Spleen (tissue), 11 donors: ENCODE results near the gene PTTG1IP. TPM values are rescaled to one million over a fixed set of nuclear protein-coding genes. Genes with fewer than 3 reads are reported as not detected.
A peak's percentile ranks its signal among the peaks of the same experiment; 100 is the strongest.

ENCODE experiments used
- DNase-seq: peaks from one replicate; pipeline ENCODE4 v3.0.0-alpha.2; 2020
- H3K27ac ChIP-seq, 8 donors: fragments of 200-600 bp; sonication (generic) in 7 of 8; 1 replicate in 4 of 8; 2 replicates in 4 of 8; pipeline versions ENCODE4 v1.5.0 to v1.8.0; 2016 to 2021; ENCODE audit warnings: inconsistent platforms in 4 of 8, mild to moderate bottlenecking in 4 of 8, moderate library complexity in 1 of 8
- H3K27me3 ChIP-seq, 7 donors: fragments of 200-600 bp; sonication (generic) in 6 of 7; replicated peaks in 1 of 7; 1 replicate in 4 of 7; 2 replicates in 3 of 7; pipeline versions ENCODE4 v1.5.0 to v1.8.0; 2016 to 2021; ENCODE audit warnings: inconsistent platforms in 3 of 7, mild to moderate bottlenecking in 1 of 7
- H3K36me3 ChIP-seq, 6 donors: fragments of 200-600 bp; sonication (generic) in 5 of 6; 1 replicate in 4 of 6; 2 replicates in 2 of 6; pipeline versions ENCODE4 v1.5.0 to v1.8.0; 2016 to 2021; ENCODE audit warnings: inconsistent platforms in 2 of 6
- H3K4me1 ChIP-seq, 6 donors: fragments of 200-600 bp; sonication (generic) in 5 of 6; 1 replicate in 3 of 6; 2 replicates in 3 of 6; pipeline versions ENCODE4 v1.5.0 to v1.8.0; 2016 to 2021; ENCODE audit warnings: inconsistent platforms in 3 of 6
- H3K4me3 ChIP-seq, 8 donors: fragments of 200-600 bp; sonication (generic) in 7 of 8; 1 replicate in 4 of 8; 2 replicates in 4 of 8; pipeline versions ENCODE4 v1.5.0 to v1.8.0; 2016 to 2021; ENCODE audit warnings: inconsistent platforms in 4 of 8, mild to moderate bottlenecking in 4 of 8, moderate library complexity in 2 of 8
- H3K9me3 ChIP-seq, 8 donors: fragments of 200-600 bp; sonication (generic) in 7 of 8; 1 replicate in 4 of 8; 2 replicates in 4 of 8; pipeline versions ENCODE4 v1.5.0 to v1.8.0; 2016 to 2021; ENCODE audit warnings: inconsistent platforms in 4 of 8
- POLR2A ChIP-seq, 3 donors: fragments of 450-650 bp; IDR thresholded peaks; one replicate each; pipeline ENCODE4 v1.5.1; 2017; ENCODE audit warnings: antibody characterized with exemption in 3 of 3, mild to moderate bottlenecking in 1 of 3
- POLR2AphosphoS5 ChIP-seq, 3 donors: sonication (generic); formaldehyde crosslinking; IDR thresholded peaks; one replicate each; pipeline ENCODE4 v1.5.1; 2017; ENCODE audit warnings: antibody characterized with exemption in 3 of 3
- WGBS, 5 donors: extraction: QIAGEN DNeasy Blood & Tissue Kit in 3 of 5; methylation state at CpG; one replicate each; pipeline versions ENCODE4 v1.1.5 to v1.1.7; 2013 to 2018; 5-methylcytosine and 5-hydroxymethylcytosine counted together
- intact Hi-C: fragments of 100-400 bp; cut with DNase I; formaldehyde crosslinking; loops from one replicate; pipeline ENCODE4 v1.15.0; 2023; ENCODE audit warnings: low total_unique reads
- polyA plus RNA-seq, 3 donors: library from polyadenylated mRNA; stranded (reverse); fragments of 200-250 nt; gene quantifications; one replicate each; pipeline ENCODE4 v1.2.1, GENCODE V29; 2013
- total RNA-seq, 7 donors: library from RNA; depleted of rRNA in 3 of 7; stranded (reverse); fragments of >200 nt in 3 of 7; fragmentation: NEBNext Ultra II Directional in 4 of 7; extraction: Animal tissue kit (Norgen Biotek cat#: 25700) in 4 of 7; gene quantifications; one replicate each; pipeline versions ENCODE4 v1.1.0 to v1.2.1, GENCODE V29; 2016 to 2021
- TF ChIP-seq, protein P1 (sequence below), 11 experiments: fragments of 200-600 bp in 7 of 11; fragments of 450-650 bp in 4 of 11; sonication (generic) in 4 of 11; IDR thresholded peaks in 8 of 11; conservative IDR thresholded peaks in 3 of 11; 1 replicate in 7 of 11; 2 replicates in 4 of 11; pipeline versions ENCODE4 v1.4.0 to v1.8.0; 2016 to 2021; ENCODE audit warnings: antibody characterized with exemption in 11 of 11, inconsistent platforms in 4 of 11, mild to moderate bottlenecking in 1 of 11
- donor health status: healthy with polysubstance abuse.
- donor health status: DM: no; HTN: no; CAD: no; lungs with moderate emphysema.
- donor health status: DM: no; HTN: no; CAD: no.
- donor health status: Bipolar disorder and iron deficiency.
- donor health status: healthy.
- donor health status: DM: no; HTN: no; CAD: no.
- donor health status: DM: yes; HTN: yes; CAD: no.

PTTG1IP gene
- total and polyA plus RNA-seq, 10 donors, result 57.6 to 189 (median 135) TPM

GRCh38 chr21:44818640-44819011, 54.9 kb downstream of the PTTG1IP start:
- Histone ChIP-seq H3K27me3 (no peaks in the 10 kb centered on the region), H3K36me3 (peaks cover 0 to 8% (median under 1%) of the 10 kb centered on the region in 6 donors), H3K4me1 (peaks cover 10 to 48% (median 32%) of the 10 kb centered on the region in 6 donors), H3K4me3 (peak overlapping the region; percentile 51 to 82 (median 64)), H3K27ac (peak overlapping the region; percentile 86 to 96 (median 95)), H3K9me3 (peaks cover 0 to 45% (median 41%) of the 10 kb centered on the region in 8 donors)
- peak; percentile 90 for DNase-seq
- intact Hi-C loops, result loop anchor here (5.0 kb wide), 1 partner anchor 54 kb away; the partner anchor contains the start of gene PTTG1IP
- TF ChIP-seq POLR2AphosphoS5 (IDR thresholded peaks at IDR 0.05), result no peak
- TF ChIP-seq, protein P1, sequence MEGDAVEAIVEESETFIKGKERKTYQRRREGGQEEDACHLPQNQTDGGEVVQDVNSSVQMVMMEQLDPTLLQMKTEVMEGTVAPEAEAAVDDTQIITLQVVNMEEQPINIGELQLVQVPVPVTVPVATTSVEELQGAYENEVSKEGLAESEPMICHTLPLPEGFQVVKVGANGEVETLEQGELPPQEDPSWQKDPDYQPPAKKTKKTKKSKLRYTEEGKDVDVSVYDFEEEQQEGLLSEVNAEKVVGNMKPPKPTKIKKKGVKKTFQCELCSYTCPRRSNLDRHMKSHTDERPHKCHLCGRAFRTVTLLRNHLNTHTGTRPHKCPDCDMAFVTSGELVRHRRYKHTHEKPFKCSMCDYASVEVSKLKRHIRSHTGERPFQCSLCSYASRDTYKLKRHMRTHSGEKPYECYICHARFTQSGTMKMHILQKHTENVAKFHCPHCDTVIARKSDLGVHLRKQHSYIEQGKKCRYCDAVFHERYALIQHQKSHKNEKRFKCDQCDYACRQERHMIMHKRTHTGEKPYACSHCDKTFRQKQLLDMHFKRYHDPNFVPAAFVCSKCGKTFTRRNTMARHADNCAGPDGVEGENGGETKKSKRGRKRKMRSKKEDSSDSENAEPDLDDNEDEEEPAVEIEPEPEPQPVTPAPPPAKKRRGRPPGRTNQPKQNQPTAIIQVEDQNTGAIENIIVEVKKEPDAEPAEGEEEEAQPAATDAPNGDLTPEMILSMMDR (IDR thresholded peaks at IDR 0.05 in 8 of 11, conservative IDR thresholded peaks at IDR 0.05 in 3 of 11), result no peak
- no peak for TF ChIP-seq POLR2A (IDR thresholded peaks at IDR 0.05)
- 55 to 69% (median 60%) methylated on average over 18 to 37 of the region's 37 CpGs for WGBS, 5 donors

DNA sequence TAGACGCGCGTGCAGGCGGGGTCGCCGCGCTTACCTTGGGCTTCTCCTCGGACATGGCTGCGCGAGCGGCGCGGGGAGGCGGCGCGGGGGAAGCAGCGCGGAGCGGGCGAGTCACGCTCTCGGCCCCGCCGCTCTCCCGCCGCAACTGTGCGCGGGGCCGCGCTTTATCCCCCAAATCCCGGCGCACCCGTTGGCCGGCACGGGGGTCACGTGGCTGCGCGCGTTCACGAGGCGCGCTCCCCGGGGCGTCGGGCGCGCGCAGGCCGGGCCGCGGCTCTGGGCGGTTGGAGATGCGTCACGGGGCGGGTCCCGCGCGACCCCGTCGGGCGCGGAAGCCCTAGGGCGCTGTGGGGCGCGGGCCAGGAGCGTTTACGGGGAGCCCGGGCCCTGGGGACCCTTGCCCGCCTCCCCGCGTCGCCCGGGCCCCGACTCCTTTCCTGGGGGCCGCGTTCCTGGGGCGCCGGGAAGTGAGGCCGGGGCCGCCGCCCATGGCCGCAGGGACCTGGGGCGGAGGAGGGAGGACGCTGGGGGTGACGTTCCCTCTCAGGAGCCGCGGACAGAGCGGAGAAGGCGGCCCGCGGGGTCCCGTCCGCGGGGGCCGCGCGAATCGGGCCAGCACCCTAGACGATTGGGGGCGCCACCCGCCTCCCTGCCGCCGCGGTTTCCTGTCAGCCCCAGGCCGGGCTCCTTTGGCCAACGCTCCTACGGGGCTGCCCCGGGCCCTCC, 55.4 kb downstream of the PTTG1IP start, which contains the start of gene SUMO3:
Gene SUMO3, minus strand, starts transcription at position 149 of the 726 bp plus-strand sequence. Its CDS starts 94 bp downstream, at position 55.
- Histone ChIP-seq H3K36me3 (peaks cover 0 to 13% (median 5%) of the 10 kb centered on the region in 6 donors), H3K4me1 (peaks cover 10 to 53% (median 32%) of the 10 kb centered on the region in 6 donors), H3K4me3 (peak within 1 kb of the TSS; percentile 51 to 82 (median 64)), H3K9me3 (peaks cover 0 to 40% (median 36%) of the 10 kb centered on the region in 8 donors), H3K27ac (peak within 1 kb of the TSS; percentile 86 to 96 (median 95)), H3K27me3 (no peaks in the 10 kb centered on the region)
- peak; percentile 95 for DNase-seq
- TF ChIP-seq POLR2A (IDR thresholded peaks at IDR 0.05), result peak in 1 of 3 donors; percentile 71
- TF ChIP-seq, protein P1 (IDR thresholded peaks at IDR 0.05 in 8 of 11, conservative IDR thresholded peaks at IDR 0.05 in 3 of 11), result peak in 1 of 11 experiments; percentile 21
- TF ChIP-seq POLR2AphosphoS5 (IDR thresholded peaks at IDR 0.05), result peak; percentile 85 to 87 (median 86)
- intact Hi-C loops, result loop anchor here (5.0 kb wide), 1 partner anchor 54 kb away; the partner anchor contains the start of gene PTTG1IP
- 0 to 4% (median 1%) methylated on average over 8 to 108 of the region's 108 CpGs for WGBS, 5 donors

- H3K4me3 ChIP-seq, result peak overlapping the region; percentile 51 to 82 (median 64)
- peaks cover 10 to 58% (median 34%) of the 10 kb centered on the region in 6 donors for H3K4me1 ChIP-seq
- peak overlapping the region; percentile 86 to 96 (median 95) for H3K27ac ChIP-seq
- TF ChIP-seq, protein P1 (IDR thresholded peaks at IDR 0.05 in 8 of 11, conservative IDR thresholded peaks at IDR 0.05 in 3 of 11), result no peak
- TF ChIP-seq POLR2AphosphoS5 (IDR thresholded peaks at IDR 0.05), result no peak
- no peak for TF ChIP-seq POLR2A (IDR thresholded peaks at IDR 0.05)
- 0 to 2% (median 1%) methylated on average over 27 to 42 of the region's 43 CpGs for WGBS, 5 donors
- DNase-seq, result peak; percentile 98
- peaks cover 0 to 19% (median 10%) of the 10 kb centered on the region in 6 donors for H3K36me3 ChIP-seq
- peaks cover 0 to 34% (median 30%) of the 10 kb centered on the region in 8 donors for H3K9me3 ChIP-seq
- H3K27me3 ChIP-seq, result no peaks in the 10 kb centered on the region
- intact Hi-C loops, result loop anchor here (5.0 kb wide), 1 partner anchor 55 kb away; the partner anchor contains the start of gene PTTG1IP
Observed at GRCh38 chr21:44817506-44817880, 56.0 kb downstream of the PTTG1IP start.
